DOHH2 (cell line): ENCODE results near the gene MILR1.
A peak's percentile ranks its signal among the peaks of the same experiment; 100 is the strongest.

ENCODE experiments used
- H3F3A ChIP-seq: fragments of 200-600 bp; sonication (generic), shearing (Covaris generic); 2 replicates; pipeline ENCODE4 v1.6.0; 2016; ENCODE audit warnings: antibody characterized with exemption, mild to moderate bottlenecking; ENCODE audit not compliant: control insufficient read depth, insufficient read depth
- H3K27ac ChIP-seq: fragments of 200-600 bp; sonication (generic); 2 replicates; pipeline ENCODE4 v1.5.1; 2014; ENCODE audit warnings: low read depth, mild to moderate bottlenecking, low read length, moderate library complexity
- H3K27me3 ChIP-seq: fragments of 200-600 bp; sonication (generic); 2 replicates; pipeline ENCODE4 v1.6.1; 2014; ENCODE audit warnings: mild to moderate bottlenecking, low read length, mixed read lengths; ENCODE audit not compliant: control insufficient read depth
- H3K36me3 ChIP-seq: fragments of 200-600 bp; sonication (generic); 2 replicates; pipeline ENCODE4 v1.6.1; 2014; ENCODE audit warnings: mild to moderate bottlenecking, low read length, moderate library complexity, mixed read lengths; ENCODE audit not compliant: control insufficient read depth
- H3K4me1 ChIP-seq: fragments of 200-600 bp; sonication (generic); 2 replicates; pipeline ENCODE4 v1.6.1; 2014; ENCODE audit warnings: mild to moderate bottlenecking, low read length, mixed read lengths; ENCODE audit not compliant: control insufficient read depth
- H3K4me2 ChIP-seq: fragments of 200-600 bp; sonication (generic); 2 replicates; pipeline ENCODE4 v1.6.0; 2014; ENCODE audit warnings: mild to moderate bottlenecking, low read length, moderate library complexity
- H3K4me3 ChIP-seq: fragments of 200-600 bp; sonication (generic); 2 replicates; pipeline ENCODE4 v1.5.1; 2014; ENCODE audit warnings: mild to moderate bottlenecking, low read length, mixed read lengths
- H3K79me2 ChIP-seq: fragments of 200-600 bp; sonication (generic); 2 replicates; pipeline ENCODE4 v1.6.1; 2014; ENCODE audit warnings: mild to moderate bottlenecking, low read length, mixed read lengths; ENCODE audit not compliant: control insufficient read depth
- H3K9me2 ChIP-seq: fragments of 200-600 bp; sonication (generic); replicated peaks from 2 replicates; pipeline ENCODE4 v1.6.1; 2014; ENCODE audit warnings: mild to moderate bottlenecking, low read length, mixed read lengths; ENCODE audit not compliant: control insufficient read depth
- H3K9me3 ChIP-seq: fragments of 200-600 bp; sonication (generic); 2 replicates; pipeline ENCODE4 v1.6.1; 2014; ENCODE audit warnings: antibody characterized with exemption, low read length, mixed read lengths; ENCODE audit not compliant: control insufficient read depth, insufficient read depth
- H4K20me1 ChIP-seq: fragments of 200-600 bp; sonication (generic); 2 replicates; pipeline ENCODE4 v1.6.0; 2014; ENCODE audit warnings: low read depth, mild to moderate bottlenecking, antibody characterized with exemption, low read length, moderate library complexity; ENCODE audit not compliant: control insufficient read depth, insufficient read depth
- CTCF ChIP-seq: fragments of 200-600 bp; sonication (generic); IDR thresholded peaks from one replicate; pipeline ENCODE4 v1.5.1; 2014; ENCODE audit warnings: antibody characterized with exemption, mild to moderate bottlenecking, low read depth, low read length; ENCODE audit not compliant: poor library complexity, severe bottlenecking
- EZH2phosphoT487 ChIP-seq: fragments of 200-600 bp; sonication (generic); IDR thresholded peaks from 2 replicates; pipeline ENCODE4 v1.6.1; 2017; ENCODE audit warnings: borderline replicate concordance, mild to moderate bottlenecking, antibody characterized with exemption, low read length, moderate library complexity, mixed read lengths

MILR1 gene

GRCh38 chr17:64455993-64456885 lies 7.3 kb downstream of the MILR1 start:
- H3K4me2 ChIP-seq = peak overlapping the region; percentile 93
- H3K36me3 ChIP-seq = peaks cover 76% of the 10 kb centered on the region
- no peaks in the 10 kb centered on the region for H3K9me2 ChIP-seq
- H3K79me2 ChIP-seq = peaks cover 55% of the 10 kb centered on the region
- peak overlapping the region; percentile 99 for H3K27ac ChIP-seq
- H3K9me3 ChIP-seq = no peaks in the 10 kb centered on the region
- no peaks in the 10 kb centered on the region for H4K20me1 ChIP-seq
- no peaks in the 10 kb centered on the region for H3K27me3 ChIP-seq
- H3K4me1 ChIP-seq = peaks cover 72% of the 10 kb centered on the region
- H3F3A ChIP-seq = peaks cover 23% of the 10 kb centered on the region
- peak overlapping the region; percentile 74 for H3K4me3 ChIP-seq
- TF ChIP-seq CTCF (no peak), EZH2phosphoT487 (no peak)

- no peaks in the 10 kb centered on the region for H3K9me2 ChIP-seq
- H3K9me3 ChIP-seq = no peaks in the 10 kb centered on the region
- peaks cover 64% of the 10 kb centered on the region for H3K4me1 ChIP-seq
- TF ChIP-seq CTCF (no peak), EZH2phosphoT487 (no peak)
- H3K79me2 ChIP-seq = peaks cover 47% of the 10 kb centered on the region
- H3K27me3 ChIP-seq = no peaks in the 10 kb centered on the region
- H3K4me2 ChIP-seq = peak overlapping the region; percentile 93
- H3K36me3 ChIP-seq = peaks cover 78% of the 10 kb centered on the region
- H4K20me1 ChIP-seq = no peaks in the 10 kb centered on the region
- H3K27ac ChIP-seq = peak overlapping the region; percentile 99
- H3K4me3 ChIP-seq = peak overlapping the region; percentile 74
- peaks cover 23% of the 10 kb centered on the region for H3F3A ChIP-seq
Observed at GRCh38 chr17:64457156-64457555, 8.2 kb downstream of the MILR1 start.

- Histone ChIP-seq H3K4me1 (peaks cover 49% of the 10 kb centered on the region), H3K36me3 (peaks cover 72% of the 10 kb centered on the region), H3K79me2 (peaks cover 33% of the 10 kb centered on the region), H4K20me1 (no peaks in the 10 kb centered on the region), H3F3A (peaks cover 19% of the 10 kb centered on the region), H3K27ac (no peak overlapping the region; the same call in 1 of the 2 replicates), H3K9me3 (no peaks in the 10 kb centered on the region), H3K9me2 (no peaks in the 10 kb centered on the region), H3K27me3 (no peaks in the 10 kb centered on the region), H3K4me2 (no peak overlapping the region), H3K4me3 (no peak overlapping the region)
- TF ChIP-seq EZH2phosphoT487 (no peak), CTCF (no peak)
Observed at GRCh38 chr17:64458756-64459155, 9.8 kb downstream of the MILR1 start.
